Mesothelial cell of epicardium (in vitro differentiated cells): Measurements from ENCODE around the gene ADM2. TPM values are rescaled to one million over a fixed set of nuclear protein-coding genes. Genes with fewer than 3 reads are reported as not detected.

Experiments
- DNase-seq, 2 experiments: peaks; one replicate each; pipeline ENCODE4 v3.0.0; 2021; ENCODE audit warnings: low spot score in 2 of 2; ENCODE audit not compliant: unreplicated experiment in 2 of 2
- H3K27ac Mint-ChIP-seq: 2 replicates; pipeline ENCODE4 v1.8.0; 2021; ENCODE audit warnings: mixed read lengths
- H3K27me3 Mint-ChIP-seq: 2 replicates; pipeline ENCODE4 v1.8.0; 2021; ENCODE audit warnings: low read depth, mixed read lengths
- H3K36me3 Mint-ChIP-seq: 2 replicates; pipeline ENCODE4 v1.8.0; 2021; ENCODE audit warnings: mixed read lengths
- H3K4me1 Mint-ChIP-seq: 2 replicates; pipeline ENCODE4 v1.8.0; 2021; ENCODE audit warnings: mixed read lengths
- H3K4me3 Mint-ChIP-seq: 2 replicates; pipeline ENCODE4 v1.8.0; 2021; ENCODE audit warnings: mild to moderate bottlenecking, moderate library complexity, mixed read lengths
- H3K9me3 Mint-ChIP-seq: 2 replicates; pipeline ENCODE4 v1.8.0; 2021; ENCODE audit warnings: mixed read lengths
- CTCF ChIP-seq: fragments of 200-600 bp; sonication (generic); IDR thresholded peaks from one replicate; pipeline ENCODE4 v1.5.0; 2021; ENCODE audit warnings: antibody characterized with exemption; ENCODE audit not compliant: unreplicated experiment
- total RNA-seq: library from RNA; stranded (reverse); gene quantifications from 3 replicates; pipeline ENCODE4 v1.2.1, GENCODE V29; 2021

Gene ADM2
- total RNA-seq, 1 donor from 2014 or later = 1.4 TPM

GRCh38 chr22:50521710-50522109 lies 40.4 kb downstream of the ADM2 start:
- Mint-ChIP-seq H3K27ac (no peak overlapping the region), H3K4me1 (peaks cover 9% of the 10 kb centered on the region), H3K36me3 (peaks cover 6% of the 10 kb centered on the region), H3K27me3 (no peaks in the 10 kb centered on the region), H3K9me3 (no peaks in the 10 kb centered on the region), H3K4me3 (no peak overlapping the region)
- no peak for DNase-seq
- no peak for TF ChIP-seq CTCF

GRCh38 chr22:50522208-50522805 lies 41.0 kb downstream of the ADM2 start:
- peaks cover 6% of the 10 kb centered on the region for H3K36me3 Mint-ChIP-seq
- no peak overlapping the region for H3K4me3 Mint-ChIP-seq
- no peaks in the 10 kb centered on the region for H3K9me3 Mint-ChIP-seq
- TF ChIP-seq CTCF = no peak
- no peaks in the 10 kb centered on the region for H3K27me3 Mint-ChIP-seq
- peaks cover 14% of the 10 kb centered on the region for H3K4me1 Mint-ChIP-seq
- no peak overlapping the region for H3K27ac Mint-ChIP-seq
- DNase-seq = no peak

- Mint-ChIP-seq H3K4me1 (peaks cover 14% of the 10 kb centered on the region), H3K27me3 (peaks cover 2% of the 10 kb centered on the region), H3K9me3 (no peaks in the 10 kb centered on the region), H3K27ac (no peak overlapping the region), H3K4me3 (peak overlapping the region; percentile 38), H3K36me3 (peaks cover 6% of the 10 kb centered on the region)
- no peak for TF ChIP-seq CTCF
- no peak for DNase-seq
These were observed 41.6 kb downstream of the ADM2 start for GRCh38 chr22:50522806-50523438.

- Mint-ChIP-seq H3K4me1 (peaks cover 14% of the 10 kb centered on the region), H3K36me3 (peaks cover 6% of the 10 kb centered on the region), H3K9me3 (no peaks in the 10 kb centered on the region), H3K4me3 (peak overlapping the region; percentile 38), H3K27ac (no peak overlapping the region), H3K27me3 (peaks cover 8% of the 10 kb centered on the region)
- DNase-seq = no peak
- TF ChIP-seq CTCF = no peak
These were observed 42.1 kb downstream of the ADM2 start for GRCh38 chr22:50523458-50523805.

GRCh38 chr22:50523806-50524675 lies 42.7 kb downstream of the ADM2 start:
- peaks cover 6% of the 10 kb centered on the region for H3K36me3 Mint-ChIP-seq
- H3K4me3 Mint-ChIP-seq = peak overlapping the region; percentile 80
- H3K27me3 Mint-ChIP-seq = peaks cover 14% of the 10 kb centered on the region
- no peak for DNase-seq
- peaks cover 14% of the 10 kb centered on the region for H3K4me1 Mint-ChIP-seq
- peak overlapping the region; percentile 90 for H3K27ac Mint-ChIP-seq
- no peak for TF ChIP-seq CTCF
- no peaks in the 10 kb centered on the region for H3K9me3 Mint-ChIP-seq
